IMR-90 (cell line): ENCODE results near the gene CAMTA1. TPM values are rescaled to one million over a fixed set of nuclear protein-coding genes. Genes with fewer than 3 reads are reported as not detected.

Experiments used
- ATAC-seq: fragments of 200-7000 bp; cut with Tn5 transposase; 2 replicates; pipeline ENCODE4 v1.9.1; 2020; ENCODE audit warnings: low read depth, mild to moderate bottlenecking, moderate library complexity
- BruUV-seq: library from RNA; stranded (reverse); fragments of 400-500 nt; replicated peaks from 2 replicates; lab custom pipeline; 2021; lab: Mats Ljungman, UMichigan
- CTCF ChIA-PET: fragments of 300-600 bp; formaldehyde crosslinking; extraction: SDS; loops from one replicate; lab custom pipeline; 2021; ENCODE audit warnings: antibody characterized with exemption; lab: Yijun Ruan, JAX
- POLR2A ChIA-PET: fragments of 300-600 bp; sonication (Branson Sonifier 250); formaldehyde crosslinking; loops from one replicate; lab custom pipeline; 2022; ENCODE audit warnings: antibody characterized with exemption; ENCODE audit not compliant: unreplicated experiment; lab: Charles Lee
- DNase-seq: peaks from one replicate; pipeline ENCODE4 v3.0.0; 2013
- H2AFZ ChIP-seq: replicated peaks from 2 replicates; pipeline ENCODE3; 2013; ENCODE audit warnings: low read length, mild to moderate bottlenecking; ENCODE audit not compliant: poor library complexity
- H2AK5ac ChIP-seq: 2 replicates; pipeline ENCODE4 v1.6.1; 2013; ENCODE audit warnings: low read depth, low read length, inconsistent platforms
- H2AK9ac ChIP-seq: replicated peaks from 2 replicates; pipeline ENCODE3; 2013; ENCODE audit warnings: mild to moderate bottlenecking, low read depth, low read length, moderate library complexity; ENCODE audit not compliant: poor library complexity
- H2BK120ac ChIP-seq: 2 replicates; pipeline ENCODE4 v1.6.1; 2013; ENCODE audit warnings: low read depth, low read length, inconsistent platforms
- H2BK15ac ChIP-seq: 3 replicates; pipeline ENCODE4 v1.6.1; 2013; ENCODE audit warnings: low read depth, low read length, inconsistent platforms
- H2BK20ac ChIP-seq: 2 replicates; pipeline ENCODE4 v1.6.1; 2013; ENCODE audit warnings: low read depth, mild to moderate bottlenecking, inconsistent platforms, low read length, moderate library complexity
- H2BK5ac ChIP-seq: 2 replicates; pipeline ENCODE4 v1.6.1; 2013; ENCODE audit warnings: mild to moderate bottlenecking, low read depth, low read length, inconsistent platforms; ENCODE audit not compliant: poor library complexity, severe bottlenecking
- H3K14ac ChIP-seq: replicated peaks from 2 replicates; pipeline ENCODE4 v1.6.1; 2013; ENCODE audit warnings: low read depth, low read length, inconsistent platforms
- H3K18ac ChIP-seq: 2 replicates; pipeline ENCODE4 v1.6.1; 2013; ENCODE audit warnings: low read depth, low read length, control low read depth
- H3K23ac ChIP-seq: 2 replicates; pipeline ENCODE4 v1.6.1; 2013; ENCODE audit warnings: low read depth, low read length, inconsistent platforms
- H3K27ac ChIP-seq: 2 replicates; pipeline ENCODE4 v1.5.1; 2013; ENCODE audit warnings: mild to moderate bottlenecking, control low read depth, low read length; ENCODE audit not compliant: insufficient read depth
- H3K27me3 ChIP-seq: 2 replicates; pipeline ENCODE4 v1.6.1; 2013; ENCODE audit warnings: low read length; ENCODE audit not compliant: control insufficient read depth, insufficient read depth
- H3K36me3 ChIP-seq: 2 replicates; pipeline ENCODE4 v1.6.1; 2013; ENCODE audit warnings: low read length, mixed read lengths; ENCODE audit not compliant: control insufficient read depth, insufficient read depth
- H3K4ac ChIP-seq: 2 replicates; pipeline ENCODE4 v1.6.1; 2013; ENCODE audit warnings: low read depth, low read length, inconsistent platforms
- H3K4me1 ChIP-seq: 2 replicates; pipeline ENCODE4 v1.6.1; 2013; ENCODE audit warnings: low read length, mixed read lengths; ENCODE audit not compliant: control insufficient read depth, insufficient read depth
- H3K4me2 ChIP-seq: 2 replicates; pipeline ENCODE4 v1.6.1; 2013; ENCODE audit warnings: low read depth, mild to moderate bottlenecking, control low read depth, low read length, moderate library complexity
- H3K4me3 ChIP-seq: 2 replicates; pipeline ENCODE4 v1.5.1; 2013; ENCODE audit warnings: low read depth, mild to moderate bottlenecking, control low read depth, low read length, moderate library complexity; ENCODE audit not compliant: insufficient read depth
- H3K56ac ChIP-seq: 2 replicates; pipeline ENCODE4 v1.6.1; 2013; ENCODE audit warnings: low read length, inconsistent platforms; ENCODE audit not compliant: insufficient read depth; ENCODE audit errors: extremely low read depth
- H3K79me1 ChIP-seq, 2 experiments: 2 replicates each; pipeline ENCODE4 v1.6.1; 2013; ENCODE audit warnings: low read length in 2 of 2, inconsistent platforms in 1 of 2, low read depth in 1 of 2
- H3K9ac ChIP-seq: 2 replicates; pipeline ENCODE4 v1.6.1; 2013; ENCODE audit warnings: low read depth, low read length, control low read depth
- H3K9me1 ChIP-seq: 2 replicates; pipeline ENCODE4 v1.6.1; 2013; ENCODE audit warnings: low read length, inconsistent platforms; ENCODE audit not compliant: insufficient read depth
- H3K9me3 ChIP-seq: 2 replicates; pipeline ENCODE4 v1.6.1; 2013; ENCODE audit warnings: low read length; ENCODE audit not compliant: control insufficient read depth, insufficient read depth
- H4K20me1 ChIP-seq: 2 replicates; pipeline ENCODE4 v1.6.1; 2013; ENCODE audit warnings: low read length, inconsistent platforms; ENCODE audit not compliant: insufficient read depth
- H4K5ac ChIP-seq: 2 replicates; pipeline ENCODE4 v1.6.1; 2013; ENCODE audit warnings: mild to moderate bottlenecking, low read depth, low read length, control low read depth
- H4K8ac ChIP-seq, 2 experiments: 2 replicates each; pipeline ENCODE4 v1.6.1; 2013; ENCODE audit warnings: low read depth in 2 of 2, low read length in 2 of 2, control low read depth in 1 of 2, inconsistent platforms in 1 of 2
- H4K91ac ChIP-seq: 2 replicates; pipeline ENCODE4 v1.6.1; 2013; ENCODE audit warnings: low read depth, low read length, inconsistent platforms; ENCODE audit not compliant: insufficient read depth
- BHLHE40 ChIP-seq: fragments of 150-350 bp; IDR thresholded peaks from 2 replicates; pipeline ENCODE4 v1.6.1; 2016; ENCODE audit warnings: mild to moderate bottlenecking, low read depth, low read length
- CEBPB ChIP-seq: IDR thresholded peaks from 2 replicates; pipeline ENCODE4 v1.6.1; 2012; ENCODE audit warnings: low read depth, low read length, improper control_type of control experiment
- CHD1 ChIP-seq: IDR thresholded peaks from 2 replicates; pipeline ENCODE4 v1.6.1; 2012; ENCODE audit warnings: low read depth, low read length, improper control_type of control experiment
- CTCF ChIP-seq: conservative IDR thresholded peaks from 2 replicates; pipeline ENCODE4 v1.5.1; 2012; ENCODE audit warnings: mild to moderate bottlenecking, low read depth, low read length, improper control_type of control experiment
- ELK1 ChIP-seq: fragments of 150-350 bp; IDR thresholded peaks from 2 replicates; pipeline ENCODE4 v1.6.1; 2016; ENCODE audit warnings: low read depth, mild to moderate bottlenecking, low read length, moderate library complexity, borderline replicate concordance
- FOS ChIP-seq: fragments of 150-350 bp; IDR thresholded peaks from 2 replicates; pipeline ENCODE4 v1.6.1; 2016; ENCODE audit warnings: low read depth, low read length
- MAFK ChIP-seq: IDR thresholded peaks from 2 replicates; pipeline ENCODE4 v1.6.1; 2012; ENCODE audit warnings: low read depth, low read length, improper control_type of control experiment
- MAZ ChIP-seq: IDR thresholded peaks from 2 replicates; pipeline ENCODE4 v1.6.1; 2012; ENCODE audit warnings: low read depth, mild to moderate bottlenecking, low read length, improper control_type of control experiment, moderate library complexity, borderline replicate concordance
- NFE2L2 ChIP-seq: fragments of 150-350 bp; IDR thresholded peaks from 2 replicates; pipeline ENCODE4 v1.6.1; 2016; ENCODE audit warnings: low read depth, mild to moderate bottlenecking, low read length
- POLR2A ChIP-seq: IDR thresholded peaks from 2 replicates; pipeline ENCODE4 v1.6.1; 2012; ENCODE audit warnings: mild to moderate bottlenecking, low read depth, low read length
- RAD21 ChIP-seq: IDR thresholded peaks from 2 replicates; pipeline ENCODE4 v1.6.1; 2012; ENCODE audit warnings: low read length, improper control_type of control experiment
- RCOR1 ChIP-seq: IDR thresholded peaks from 2 replicates; pipeline ENCODE4 v1.6.1; 2012; ENCODE audit warnings: mild to moderate bottlenecking, low read length, improper control_type of control experiment; ENCODE audit not compliant: insufficient replicate concordance
- SMC3 ChIP-seq: fragments of 150-350 bp; IDR thresholded peaks from 2 replicates; pipeline ENCODE4 v1.6.1; 2016; ENCODE audit warnings: low read depth, mild to moderate bottlenecking, antibody characterized with exemption, low read length, moderate library complexity
- WGBS, 2 experiments: methylation state at CpG; one replicate each; pipeline versions ENCODE4 v1.1.5 to v1.1.7; 2013; ENCODE audit warnings: missing lambda C conversion rate in 2 of 2; ENCODE audit not compliant: insufficient read length in 1 of 2; ENCODE audit errors: extremely low coverage in 2 of 2; 5-methylcytosine and 5-hydroxymethylcytosine counted together
- dilution Hi-C: fragments of 300-500 bp; cut with HindIII; formaldehyde crosslinking; loops from one replicate; pipeline ENCODE4 v1.14.3; 2018; ENCODE audit warnings: low sequenced_read_pairs; ENCODE audit not compliant: unreplicated experiment
- in situ Hi-C: fragments of 300-500 bp; cut with MboI; formaldehyde crosslinking; loops from 3 replicates; pipeline ENCODE4 v1.14.3; 2019; ENCODE audit warnings: low sequenced_read_pairs, inconsistent platforms, mixed read lengths
- intact Hi-C: fragments of 100-400 bp; cut with micrococcal nuclease; formaldehyde crosslinking; loops from 2 replicates; pipeline ENCODE4 v1.10.0; 2022
- polyA plus RNA-seq, 3 experiments: library from polyadenylated mRNA; depleted of rRNA; stranded (reverse); fragments of >200 nt; gene quantifications; 2 replicates each; pipeline ENCODE4 v1.2.3, GENCODE V29; 2012; ENCODE audit warnings: low replicate concordance in 1 of 3
- total RNA-seq: library from RNA; depleted of rRNA; stranded (reverse); fragments of >200 nt; gene quantifications from 2 replicates; pipeline ENCODE4 v1.2.3, GENCODE V29; 2012
- TF ChIP-seq, protein P1 (sequence below): fragments of 150-350 bp; IDR thresholded peaks from 2 replicates; pipeline ENCODE4 v1.6.1; 2017; ENCODE audit warnings: mild to moderate bottlenecking, antibody characterized with exemption, low read length, low read depth

The CAMTA1 gene
- total and polyA plus RNA-seq, 2 of the 4 experiments (the other 2 are of a cell fraction), result 35.5 to 74.3 TPM

DNA sequence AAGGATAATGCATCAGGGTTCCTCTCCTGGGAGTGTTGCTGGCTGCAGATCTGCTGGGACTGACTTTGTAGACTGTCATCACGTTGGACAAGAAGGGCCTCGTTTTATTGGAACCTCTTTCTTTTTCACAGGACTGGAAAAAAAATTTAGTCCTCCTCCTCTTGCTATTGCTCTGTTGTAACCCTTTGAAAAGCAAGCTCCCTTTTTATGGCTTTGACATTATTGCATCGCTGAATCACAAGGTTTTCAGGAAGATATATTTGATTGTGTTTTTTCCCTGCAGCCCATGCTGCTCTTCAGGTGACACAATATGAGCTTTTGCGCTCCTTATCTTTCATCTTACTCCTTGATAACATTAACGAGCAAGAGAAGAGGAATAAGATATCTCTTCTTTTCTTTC lies 290.9 kb downstream of the CAMTA1 start:
- Histone ChIP-seq H3K23ac (no peak overlapping the region), H3K4ac (no peak overlapping the region), H3K79me1 (no peaks in the 10 kb centered on the region), H3K9me1 (no peaks in the 10 kb centered on the region), H3K4me2 (no peak overlapping the region), H2BK15ac (no peak overlapping the region), H3K27me3 (peaks cover 4% of the 10 kb centered on the region), H3K4me3 (no peak overlapping the region), H3K36me3 (no peaks in the 10 kb centered on the region), H3K18ac (no peak overlapping the region), H4K20me1 (no peaks in the 10 kb centered on the region), H2AK9ac (no peak overlapping the region), H4K5ac (no peak overlapping the region), H2AFZ (no peak overlapping the region), H4K8ac (no peak overlapping the region), H4K91ac (no peak overlapping the region), H3K9ac (no peak overlapping the region), H3K27ac (no peak overlapping the region), H3K56ac (no peak overlapping the region), H2BK20ac (no peak overlapping the region), H2BK5ac (no peak overlapping the region), H3K14ac (no peak overlapping the region), H3K4me1 (no peaks in the 10 kb centered on the region), H2AK5ac (no peak overlapping the region), H2BK120ac (no peak overlapping the region), H3K9me3 (peaks cover 8% of the 10 kb centered on the region)
- intact Hi-C loops (no loop called here), dilution Hi-C loops (no loop called here), in situ Hi-C loops (loop anchor here (10.0 kb wide), 1 partner anchor 281 kb away; no protein-coding TSS in a partner anchor)
- TF ChIP-seq FOS, result no peak
- no peak for TF ChIP-seq SMC3
- TF ChIP-seq MAZ, result no peak
- TF ChIP-seq BHLHE40, result no peak
- TF ChIP-seq MAFK, result no peak
- no peak for TF ChIP-seq POLR2A
- TF ChIP-seq CHD1, result no peak
- TF ChIP-seq RCOR1, result no peak
- TF ChIP-seq CTCF, result no peak
- no peak for TF ChIP-seq ELK1
- TF ChIP-seq, protein P1, sequence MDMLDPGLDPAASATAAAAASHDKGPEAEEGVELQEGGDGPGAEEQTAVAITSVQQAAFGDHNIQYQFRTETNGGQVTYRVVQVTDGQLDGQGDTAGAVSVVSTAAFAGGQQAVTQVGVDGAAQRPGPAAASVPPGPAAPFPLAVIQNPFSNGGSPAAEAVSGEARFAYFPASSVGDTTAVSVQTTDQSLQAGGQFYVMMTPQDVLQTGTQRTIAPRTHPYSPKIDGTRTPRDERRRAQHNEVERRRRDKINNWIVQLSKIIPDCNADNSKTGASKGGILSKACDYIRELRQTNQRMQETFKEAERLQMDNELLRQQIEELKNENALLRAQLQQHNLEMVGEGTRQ, result no peak
- TF ChIP-seq NFE2L2, result no peak
- no peak for TF ChIP-seq RAD21
- TF ChIP-seq CEBPB, result no peak
- WGBS, 2 experiments, result 0% methylated on average over 1 of the region's 5 CpGs; no CpG with 5 or more reads in 1 of the 2 experiments
- ATAC-seq, result no peak
- CTCF ChIA-PET, result no interaction called here
- POLR2A ChIA-PET, result no interaction called here
- DNase-seq, result no peak
- no TSS peak for BruUV-seq
